Common myeloid progenitor, CD34-positive (primary cell): ENCODE results near the gene LDLR.

Experiments
- CTCF ChIA-PET: fragments of 350-600 bp; sonication (Branson Sonifier 250); formaldehyde crosslinking; loops from one replicate; lab custom pipeline; 2021; ENCODE audit warnings: antibody characterized with exemption; lab: Charles Lee
- POLR2A ChIA-PET: fragments of 350-600 bp; sonication (Branson Sonifier 250); formaldehyde crosslinking; loops from one replicate; lab custom pipeline; 2021; ENCODE audit warnings: antibody characterized with exemption; lab: Charles Lee
- DNase-seq, 3 donors: peaks; one replicate each; pipeline versions ENCODE4 v3.0.0 to v3.0.0-alpha.2; 2013
- H3K27ac ChIP-seq, 2 experiments: 1 replicate in 1 of 2; 2 replicates in 1 of 2; pipeline ENCODE4 v1.7.0; 2013; ENCODE audit warnings: inconsistent platforms in 2 of 2, low read length in 2 of 2, mild to moderate bottlenecking in 2 of 2, low read depth in 1 of 2, moderate library complexity in 1 of 2; ENCODE audit not compliant: severe bottlenecking in 2 of 2, insufficient read depth in 1 of 2, poor library complexity in 1 of 2
- H3K27me3 ChIP-seq, 5 experiments: replicated peaks in 2 of 5; 1 replicate in 3 of 5; 2 replicates in 2 of 5; pipeline versions ENCODE4 v1.6.1 to v1.7.0; 2013; ENCODE audit warnings: low read length in 4 of 5, mild to moderate bottlenecking in 2 of 5, moderate library complexity in 2 of 5, inconsistent platforms in 1 of 5; ENCODE audit not compliant: insufficient read depth in 5 of 5, control insufficient read depth in 4 of 5
- H3K36me3 ChIP-seq, 4 experiments: 1 replicate in 2 of 4; 2 replicates in 2 of 4; pipeline versions ENCODE4 v1.6.1 to v1.7.0; 2013; ENCODE audit warnings: low read length in 3 of 4, control low read depth in 1 of 4, mild to moderate bottlenecking in 1 of 4; ENCODE audit not compliant: control insufficient read depth in 4 of 4, insufficient read depth in 4 of 4
- H3K4me1 ChIP-seq, 4 experiments: 1 replicate in 3 of 4; 2 replicates in 1 of 4; pipeline versions ENCODE4 v1.6.1 to v1.7.1; 2013; ENCODE audit warnings: low read length in 3 of 4, mild to moderate bottlenecking in 3 of 4, control low read depth in 1 of 4, inconsistent platforms in 1 of 4, moderate library complexity in 1 of 4; ENCODE audit not compliant: control insufficient read depth in 4 of 4, insufficient read depth in 4 of 4; ENCODE audit errors: control extremely low read depth in 1 of 4
- H3K4me3 ChIP-seq, 7 experiments: 1 replicate in 4 of 7; 2 replicates in 3 of 7; pipeline versions ENCODE4 v1.5.1 to v1.7.0; 2013; ENCODE audit warnings: mild to moderate bottlenecking in 7 of 7, low read length in 6 of 7, moderate library complexity in 6 of 7, inconsistent platforms in 2 of 7, low read depth in 2 of 7, control low read depth in 1 of 7; ENCODE audit not compliant: insufficient read depth in 4 of 7, control insufficient read depth in 1 of 7; ENCODE audit errors: extremely low read depth in 1 of 7
- H3K9me3 ChIP-seq, 5 experiments: 1 replicate in 4 of 5; 2 replicates in 1 of 5; pipeline versions ENCODE4 v1.6.1 to v1.7.1; 2013; ENCODE audit warnings: low read length in 4 of 5, mild to moderate bottlenecking in 2 of 5, inconsistent platforms in 1 of 5, low read depth in 1 of 5, moderate library complexity in 1 of 5; ENCODE audit not compliant: control insufficient read depth in 4 of 5, insufficient read depth in 2 of 5; ENCODE audit errors: control extremely low read depth in 1 of 5
- WGBS: methylation state at CpG from one replicate; pipeline ENCODE4 v1.1.5; 2013; ENCODE audit not compliant: insufficient coverage; 5-methylcytosine and 5-hydroxymethylcytosine counted together

LDLR gene

GRCh38 chr19:11059511-11060358 is 29.5 kb upstream of the LDLR start:
- no peak for DNase-seq
- CTCF ChIA-PET: no interaction called here
- Histone ChIP-seq H3K27ac (no peak overlapping the region), H3K9me3 (no peaks in the 10 kb centered on the region), H3K27me3 (no peaks in the 10 kb centered on the region), H3K4me1 (peaks cover 0 to 2% (median under 1%) of the 10 kb centered on the region in 4 experiments), H3K36me3 (peaks cover 9 to 66% (median 39%) of the 10 kb centered on the region in 4 experiments), H3K4me3 (no peak overlapping the region)
- 98% methylated on average over 42 of the region's 43 CpGs for WGBS
- POLR2A ChIA-PET: no interaction called here

GRCh38 chr19:11061952-11062351 is 27.3 kb upstream of the LDLR start:
- no peak for DNase-seq
- ChIA-PET CTCF (no interaction called here), POLR2A (no interaction called here)
- Histone ChIP-seq H3K4me1 (peaks cover 0 to 4% (median 2%) of the 10 kb centered on the region in 4 experiments), H3K27me3 (no peaks in the 10 kb centered on the region), H3K36me3 (peaks cover 6 to 62% (median 37%) of the 10 kb centered on the region in 4 experiments), H3K27ac (no peak overlapping the region), H3K4me3 (no peak overlapping the region), H3K9me3 (no peaks in the 10 kb centered on the region)
- WGBS: 90% methylated on average over 4 of the region's 14 CpGs

- ChIA-PET CTCF (interaction anchor here (1.1 to 1.2 kb wide), 2 partner anchors 27 to 33 kb away, joined by 4 read pairs; no protein-coding TSS in a partner anchor), POLR2A (no interaction called here)
- no peak overlapping the region for H3K4me3 ChIP-seq
- H3K27ac ChIP-seq: no peak overlapping the region
- peaks cover 0 to 3% (median 0%) of the 10 kb centered on the region in 5 experiments for H3K9me3 ChIP-seq
- DNase-seq: no peak
- 100% methylated on average over 2 of the region's 3 CpGs for WGBS
- H3K4me1 ChIP-seq: peaks cover 0 to 4% (median 2%) of the 10 kb centered on the region in 4 experiments
- H3K36me3 ChIP-seq: peaks cover 4 to 60% (median 34%) of the 10 kb centered on the region in 4 experiments
- H3K27me3 ChIP-seq: no peaks in the 10 kb centered on the region
Measured at GRCh38 chr19:11063434-11063833, 25.8 kb upstream of the LDLR start.

- POLR2A ChIA-PET: no interaction called here
Measured at GRCh38 chr19:11064831-11065303, 24.4 kb upstream of the LDLR start.

GRCh38 chr19:11066326-11066725 is 22.9 kb upstream of the LDLR start:
- CTCF ChIA-PET: interaction anchor here (0.6 kb wide), 1 partner anchor 18 kb away, joined by 3 read pairs; no protein-coding TSS in a partner anchor
- Histone ChIP-seq H3K4me1 (peaks cover 0 to 4% (median 2%) of the 10 kb centered on the region in 4 experiments), H3K27me3 (no peaks in the 10 kb centered on the region), H3K9me3 (peaks cover 0 to 3% (median 0%) of the 10 kb centered on the region in 5 experiments), H3K36me3 (peaks cover 4 to 37% (median 19%) of the 10 kb centered on the region in 4 experiments), H3K4me3 (no peak overlapping the region), H3K27ac (no peak overlapping the region)
- no peak for DNase-seq
- 100% methylated on average over 3 of the region's 5 CpGs for WGBS
- POLR2A ChIA-PET: no interaction called here

More at GRCh38 chr19:11064831-11065303, 24.4 kb upstream of the LDLR start:
- peak in 2 of 3 donors; percentile 29 to 36 for DNase-seq
- WGBS: 73% methylated on average over 10 of the region's 10 CpGs
- H3K36me3 ChIP-seq: peaks cover 4 to 47% (median 27%) of the 10 kb centered on the region in 4 experiments
- peaks cover 0 to 4% (median 2%) of the 10 kb centered on the region in 4 experiments for H3K4me1 ChIP-seq
- no peaks in the 10 kb centered on the region for H3K27me3 ChIP-seq
- H3K9me3 ChIP-seq: peaks cover 0 to 3% (median 0%) of the 10 kb centered on the region in 5 experiments
- H3K27ac ChIP-seq: no peak overlapping the region
- CTCF ChIA-PET: interaction anchor here (0.8 to 1.2 kb wide), 2 partner anchors 9 to 28 kb away, joined by 3 read pairs; no protein-coding TSS in a partner anchor
- H3K4me3 ChIP-seq: no peak overlapping the region

- WGBS: 100% methylated on average over 3 of the region's 8 CpGs
- Histone ChIP-seq H3K36me3 (peaks cover 0 to 27% (median 11%) of the 10 kb centered on the region in 4 experiments), H3K4me3 (no peak overlapping the region), H3K9me3 (peaks cover 0 to 3% (median 0%) of the 10 kb centered on the region in 5 experiments), H3K27ac (no peak overlapping the region), H3K4me1 (peaks cover 0 to 4% (median 2%) of the 10 kb centered on the region in 4 experiments), H3K27me3 (no peaks in the 10 kb centered on the region)
- ChIA-PET POLR2A (no interaction called here), CTCF (interaction anchor here (1.7 kb wide), 1 partner anchor 32 kb away, joined by 4 read pairs; no protein-coding TSS in a partner anchor)
- no peak for DNase-seq
Measured at GRCh38 chr19:11067356-11068113, 21.7 kb upstream of the LDLR start.
